IMR-90 (cell line): ENCODE data around the gene FAM193A.

ENCODE experiments used
- BHLHE40 ChIP-seq: fragments of 150-350 bp; IDR thresholded peaks from 2 replicates; pipeline ENCODE4 v1.6.1; 2016; ENCODE audit warnings: mild to moderate bottlenecking, low read depth, low read length
- ELK1 ChIP-seq: fragments of 150-350 bp; IDR thresholded peaks from 2 replicates; pipeline ENCODE4 v1.6.1; 2016; ENCODE audit warnings: low read depth, mild to moderate bottlenecking, low read length, moderate library complexity, borderline replicate concordance
- POLR2A ChIP-seq: IDR thresholded peaks from 2 replicates; pipeline ENCODE4 v1.6.1; 2012; ENCODE audit warnings: mild to moderate bottlenecking, low read depth, low read length
- SMC3 ChIP-seq: fragments of 150-350 bp; IDR thresholded peaks from 2 replicates; pipeline ENCODE4 v1.6.1; 2016; ENCODE audit warnings: low read depth, mild to moderate bottlenecking, antibody characterized with exemption, low read length, moderate library complexity
- TF ChIP-seq, protein P1 (sequence below): conservative IDR thresholded peaks from 2 replicates; pipeline ENCODE4 v1.5.1; 2012; ENCODE audit warnings: mild to moderate bottlenecking, low read depth, low read length, improper control_type of control experiment
- TF ChIP-seq, protein P2 (sequence below): fragments of 150-350 bp; IDR thresholded peaks from 2 replicates; pipeline ENCODE4 v1.6.1; 2017; ENCODE audit warnings: mild to moderate bottlenecking, antibody characterized with exemption, low read length, low read depth

DNA sequence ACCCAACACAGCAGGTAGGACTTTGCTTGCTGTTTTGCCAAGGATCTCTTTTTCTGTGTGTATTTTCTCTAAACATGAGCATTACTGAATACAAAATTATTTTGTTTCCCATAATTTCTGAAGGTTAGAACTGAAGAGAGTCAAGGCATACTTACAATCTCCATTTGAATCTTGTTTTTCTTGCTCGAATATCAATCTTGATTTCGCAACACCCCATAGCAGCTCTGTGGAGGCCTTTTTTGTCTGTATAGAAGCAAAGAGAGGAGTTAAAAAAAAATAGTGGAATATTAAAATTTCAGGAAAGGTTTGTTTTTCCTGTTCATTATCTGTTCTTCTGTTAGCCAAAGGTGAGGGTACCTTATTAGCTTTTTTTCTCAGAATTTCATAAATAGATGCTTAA, 126.8 kb downstream of the FAM193A start:
- TF ChIP-seq, protein P1, sequence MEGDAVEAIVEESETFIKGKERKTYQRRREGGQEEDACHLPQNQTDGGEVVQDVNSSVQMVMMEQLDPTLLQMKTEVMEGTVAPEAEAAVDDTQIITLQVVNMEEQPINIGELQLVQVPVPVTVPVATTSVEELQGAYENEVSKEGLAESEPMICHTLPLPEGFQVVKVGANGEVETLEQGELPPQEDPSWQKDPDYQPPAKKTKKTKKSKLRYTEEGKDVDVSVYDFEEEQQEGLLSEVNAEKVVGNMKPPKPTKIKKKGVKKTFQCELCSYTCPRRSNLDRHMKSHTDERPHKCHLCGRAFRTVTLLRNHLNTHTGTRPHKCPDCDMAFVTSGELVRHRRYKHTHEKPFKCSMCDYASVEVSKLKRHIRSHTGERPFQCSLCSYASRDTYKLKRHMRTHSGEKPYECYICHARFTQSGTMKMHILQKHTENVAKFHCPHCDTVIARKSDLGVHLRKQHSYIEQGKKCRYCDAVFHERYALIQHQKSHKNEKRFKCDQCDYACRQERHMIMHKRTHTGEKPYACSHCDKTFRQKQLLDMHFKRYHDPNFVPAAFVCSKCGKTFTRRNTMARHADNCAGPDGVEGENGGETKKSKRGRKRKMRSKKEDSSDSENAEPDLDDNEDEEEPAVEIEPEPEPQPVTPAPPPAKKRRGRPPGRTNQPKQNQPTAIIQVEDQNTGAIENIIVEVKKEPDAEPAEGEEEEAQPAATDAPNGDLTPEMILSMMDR = no peak
- TF ChIP-seq POLR2A = no peak
- TF ChIP-seq ELK1 = no peak
- TF ChIP-seq SMC3 = no peak
- no peak for TF ChIP-seq BHLHE40
- TF ChIP-seq, protein P2, sequence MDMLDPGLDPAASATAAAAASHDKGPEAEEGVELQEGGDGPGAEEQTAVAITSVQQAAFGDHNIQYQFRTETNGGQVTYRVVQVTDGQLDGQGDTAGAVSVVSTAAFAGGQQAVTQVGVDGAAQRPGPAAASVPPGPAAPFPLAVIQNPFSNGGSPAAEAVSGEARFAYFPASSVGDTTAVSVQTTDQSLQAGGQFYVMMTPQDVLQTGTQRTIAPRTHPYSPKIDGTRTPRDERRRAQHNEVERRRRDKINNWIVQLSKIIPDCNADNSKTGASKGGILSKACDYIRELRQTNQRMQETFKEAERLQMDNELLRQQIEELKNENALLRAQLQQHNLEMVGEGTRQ = no peak
